Measurements from ENCODE around the gene LACTB. TPM values are rescaled to one million over a fixed set of nuclear protein-coding genes. Genes with fewer than 3 reads are reported as not detected.
A peak's percentile ranks its signal among the peaks of the same experiment; 100 is the strongest.

LACTB gene
- total and polyA plus RNA-seq, 8 donors = 4.8 to 11.2 (median 6.6) TPM

- FAIRE-seq (no peak), ATAC-seq (peak; percentile 96 to 99 (median 96)), DNase-seq (peak; percentile 76 to 95 (median 88))
- 1% methylated on average over 34 to 59 of the region's 59 CpGs for WGBS, 2 donors
- Histone ChIP-seq H3K36me3 (no peaks in the 10 kb centered on the region), H3K27me3 (no peaks in the 10 kb centered on the region), H3K9me3 (no peaks in the 10 kb centered on the region), H3K4me3 (peak overlapping the region; percentile 75 to 99 (median 96)), H3K4me1 (no peaks in the 10 kb centered on the region), H3K27ac (peak overlapping the region; percentile 67 to 94 (median 88))
- intact Hi-C loops (cut with DNase I) = no loop called here
- TF ChIP-seq, protein P1, sequence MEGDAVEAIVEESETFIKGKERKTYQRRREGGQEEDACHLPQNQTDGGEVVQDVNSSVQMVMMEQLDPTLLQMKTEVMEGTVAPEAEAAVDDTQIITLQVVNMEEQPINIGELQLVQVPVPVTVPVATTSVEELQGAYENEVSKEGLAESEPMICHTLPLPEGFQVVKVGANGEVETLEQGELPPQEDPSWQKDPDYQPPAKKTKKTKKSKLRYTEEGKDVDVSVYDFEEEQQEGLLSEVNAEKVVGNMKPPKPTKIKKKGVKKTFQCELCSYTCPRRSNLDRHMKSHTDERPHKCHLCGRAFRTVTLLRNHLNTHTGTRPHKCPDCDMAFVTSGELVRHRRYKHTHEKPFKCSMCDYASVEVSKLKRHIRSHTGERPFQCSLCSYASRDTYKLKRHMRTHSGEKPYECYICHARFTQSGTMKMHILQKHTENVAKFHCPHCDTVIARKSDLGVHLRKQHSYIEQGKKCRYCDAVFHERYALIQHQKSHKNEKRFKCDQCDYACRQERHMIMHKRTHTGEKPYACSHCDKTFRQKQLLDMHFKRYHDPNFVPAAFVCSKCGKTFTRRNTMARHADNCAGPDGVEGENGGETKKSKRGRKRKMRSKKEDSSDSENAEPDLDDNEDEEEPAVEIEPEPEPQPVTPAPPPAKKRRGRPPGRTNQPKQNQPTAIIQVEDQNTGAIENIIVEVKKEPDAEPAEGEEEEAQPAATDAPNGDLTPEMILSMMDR (IDR thresholded peaks at IDR 0.05) = no peak
These were observed 578 bp downstream of the LACTB start for GRCh38 chr15:63122002-63122875.

GRCh38 chr15:63124506-63124905 lies 2.8 kb downstream of the LACTB start:
- 96 to 98% methylated on average over 9 of the region's 9 CpGs for WGBS, 2 donors
- no peaks in the 10 kb centered on the region for H3K4me1 ChIP-seq
- H3K9me3 ChIP-seq = no peaks in the 10 kb centered on the region
- no peak overlapping the region for H3K27ac ChIP-seq
- intact Hi-C loops (cut with DNase I) = no loop called here
- TF ChIP-seq, protein P1 (IDR thresholded peaks at IDR 0.05) = no peak
- ATAC-seq (no peak), DNase-seq (no peak), FAIRE-seq (no peak)
- H3K4me3 ChIP-seq = no peak overlapping the region
- no peaks in the 10 kb centered on the region for H3K36me3 ChIP-seq
- H3K27me3 ChIP-seq = no peaks in the 10 kb centered on the region

- ATAC-seq (no peak), DNase-seq (no peak), FAIRE-seq (no peak)
- no peaks in the 10 kb centered on the region for H3K4me1 ChIP-seq
- H3K27ac ChIP-seq = no peak overlapping the region
- 85 to 91% methylated on average over 3 of the region's 3 CpGs for WGBS, 2 donors
- H3K27me3 ChIP-seq = no peaks in the 10 kb centered on the region
- H3K4me3 ChIP-seq = no peak overlapping the region
- peaks cover 0 to 4% (median 0%) of the 10 kb centered on the region in 3 donors for H3K36me3 ChIP-seq
- intact Hi-C loops (cut with DNase I) = no loop called here
- H3K9me3 ChIP-seq = no peaks in the 10 kb centered on the region
- TF ChIP-seq, protein P1 (IDR thresholded peaks at IDR 0.05) = no peak
These were observed 5.1 kb downstream of the LACTB start for GRCh38 chr15:63126726-63127125.

DNA sequence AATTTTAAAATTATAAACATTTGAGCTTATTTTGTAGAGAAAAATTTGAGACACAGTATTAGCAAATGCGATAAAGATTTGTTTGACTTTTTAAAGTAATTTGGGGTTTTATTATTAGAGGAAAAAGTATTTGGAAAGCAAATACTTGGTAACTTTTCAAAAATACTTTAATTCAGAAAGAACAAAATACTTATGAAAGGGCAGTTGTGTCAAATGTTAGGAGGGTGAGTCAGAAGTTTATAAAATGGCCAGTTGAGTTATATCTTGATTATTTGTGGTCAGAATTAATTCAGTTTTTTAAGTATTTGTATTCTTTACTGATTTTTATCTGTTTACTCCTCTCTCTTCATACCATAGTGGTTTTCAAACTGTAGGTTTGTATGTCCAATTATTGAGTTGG lies 12.1 kb downstream of the LACTB start:
- no peaks in the 10 kb centered on the region for H3K27me3 ChIP-seq
- no peak for DNase-seq
- no peak for ATAC-seq
- no peak overlapping the region for H3K4me3 ChIP-seq
- intact Hi-C loops (cut with DNase I) = loop anchor here in 1 of 3 donors (10.0 kb wide), 1 partner anchor 121 kb away; no protein-coding TSS in a partner anchor
- FAIRE-seq = no peak
- H3K9me3 ChIP-seq = no peaks in the 10 kb centered on the region
- TF ChIP-seq, protein P1 (IDR thresholded peaks at IDR 0.05) = no peak
- no peaks in the 10 kb centered on the region for H3K4me1 ChIP-seq
- 76 to 81% methylated on average over 1 of the region's 1 CpG for WGBS, 2 donors
- H3K27ac ChIP-seq = no peak overlapping the region
- peaks cover 0 to 4% (median 0%) of the 10 kb centered on the region in 3 donors for H3K36me3 ChIP-seq

All from pancreas (tissue), 10 donors.